HG02981 (cell line): ENCODE measurements around the gene ZNF142.

Experiments used
- ATAC-seq: cut with Tn5 transposase; IDR thresholded peaks from one replicate; pipeline ENCODE4 v1.9.1; 2021; ENCODE audit warnings: mild to moderate bottlenecking, moderate library complexity; ENCODE audit not compliant: unreplicated experiment

ZNF142 gene

DNA sequence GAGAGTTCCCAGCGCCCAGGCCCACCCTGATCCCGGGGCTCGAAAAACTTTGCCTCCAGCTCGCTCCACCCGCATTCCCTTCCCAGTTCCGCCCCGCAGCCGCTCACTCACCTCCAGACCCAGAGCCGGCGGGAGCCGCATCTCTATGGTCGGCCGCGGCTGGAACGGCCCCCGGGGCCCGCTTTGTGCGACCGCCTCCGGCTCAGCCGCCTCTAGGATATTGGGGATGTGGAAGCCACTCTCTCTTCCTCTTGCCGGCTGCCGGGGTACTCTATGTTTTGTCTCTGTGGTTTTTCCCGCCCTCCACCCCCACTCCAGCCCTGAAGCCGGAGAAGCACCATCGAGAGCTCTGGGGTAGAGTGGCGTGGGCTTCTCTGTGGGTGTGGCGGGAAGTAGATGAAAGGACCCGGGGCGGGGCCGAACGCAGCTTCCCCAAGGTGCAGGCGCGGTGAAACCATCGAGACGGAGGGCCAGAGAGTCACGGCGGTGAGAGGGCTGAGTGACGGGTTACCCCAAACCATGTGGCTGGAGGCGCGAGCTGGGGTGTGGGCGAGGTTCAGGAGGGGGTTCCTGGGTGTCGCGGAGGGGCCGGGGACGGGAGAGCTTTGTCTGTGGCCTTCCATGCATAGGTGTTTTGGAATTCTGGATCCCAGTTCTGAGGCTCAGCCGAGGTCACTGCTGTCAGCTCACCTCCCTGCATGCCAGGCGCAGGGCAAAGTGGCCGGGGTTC is at the start of gene ZNF142, which contains the start of gene BCS1L:
Gene ZNF142 (minus strand): TSS at position 366 of the 730 bp plus-strand sequence. CDS start 3,194 bp downstream, outside the sequence.
Gene BCS1L (plus strand): TSS at position 426 of the 730 bp plus-strand sequence. CDS start 1,305 bp downstream, outside the sequence.
- ATAC-seq, result peak; percentile 94

- peak; percentile 39 for ATAC-seq
Measured at GRCh38 chr2:218708086-218708485, 48.7 kb upstream of the ZNF142 start.

DNA sequence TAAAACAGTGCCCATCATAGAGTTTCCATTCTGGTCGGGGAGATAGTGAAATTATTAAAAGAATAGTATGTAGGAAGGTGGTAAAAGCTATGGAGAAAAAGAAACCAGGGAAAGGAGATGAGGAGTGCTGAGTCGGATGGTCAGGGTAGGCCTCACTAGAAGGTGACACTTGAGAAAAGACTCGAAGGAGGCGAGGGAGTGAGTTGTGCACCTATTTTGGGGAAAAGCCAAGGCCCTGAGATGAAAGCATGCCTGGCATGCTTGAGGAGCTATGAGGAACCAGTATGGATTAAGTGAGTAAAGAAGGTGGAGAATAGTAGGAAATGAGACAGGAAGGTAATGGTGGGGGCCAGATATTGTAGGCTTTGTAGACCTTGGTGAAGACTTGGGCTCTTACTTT is 43.9 kb upstream of the ZNF142 start:
- ATAC-seq, result no peak

DNA sequence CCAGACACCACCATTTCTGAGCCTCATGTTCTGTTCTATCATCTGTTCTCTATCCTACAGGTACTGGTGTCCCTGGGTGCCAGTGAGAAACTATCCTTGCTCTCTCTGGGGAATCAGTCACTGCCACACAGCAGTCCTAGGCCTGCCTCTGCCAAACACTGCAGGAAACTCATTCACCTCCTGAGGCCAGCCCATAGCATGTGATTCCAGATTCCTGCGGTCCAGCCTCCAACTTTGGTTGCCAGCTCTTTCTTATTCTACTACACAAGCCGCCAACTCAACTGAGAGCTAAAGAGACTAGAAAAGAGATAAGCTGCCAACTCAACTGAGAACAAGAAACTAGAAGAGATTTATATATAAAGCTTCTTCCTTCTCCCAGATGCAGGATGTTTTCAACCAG is 42.4 kb upstream of the ZNF142 start:
- no peak for ATAC-seq

DNA sequence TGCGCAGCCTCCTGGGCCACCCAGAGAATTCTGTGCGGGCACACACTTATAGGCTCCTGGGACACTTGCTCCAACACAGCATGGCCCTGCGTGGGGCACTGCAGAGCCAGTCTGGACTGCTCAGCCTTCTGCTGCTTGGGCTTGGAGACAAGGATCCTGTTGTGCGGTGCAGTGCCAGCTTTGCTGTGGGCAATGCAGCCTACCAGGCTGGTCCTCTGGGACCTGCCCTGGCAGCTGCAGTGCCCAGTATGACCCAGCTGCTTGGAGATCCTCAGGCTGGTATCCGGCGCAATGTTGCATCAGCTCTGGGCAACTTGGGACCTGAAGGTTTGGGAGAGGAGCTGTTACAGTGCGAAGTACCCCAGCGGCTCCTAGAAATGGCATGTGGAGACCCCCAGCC is 39.5 kb upstream of the ZNF142 start:
- no peak for ATAC-seq

- no peak for ATAC-seq
Measured at GRCh38 chr2:218694405-218695145, 35.2 kb upstream of the ZNF142 start.

GRCh38 chr2:218691234-218691633 is 31.8 kb upstream of the ZNF142 start:
- no peak for ATAC-seq

DNA sequence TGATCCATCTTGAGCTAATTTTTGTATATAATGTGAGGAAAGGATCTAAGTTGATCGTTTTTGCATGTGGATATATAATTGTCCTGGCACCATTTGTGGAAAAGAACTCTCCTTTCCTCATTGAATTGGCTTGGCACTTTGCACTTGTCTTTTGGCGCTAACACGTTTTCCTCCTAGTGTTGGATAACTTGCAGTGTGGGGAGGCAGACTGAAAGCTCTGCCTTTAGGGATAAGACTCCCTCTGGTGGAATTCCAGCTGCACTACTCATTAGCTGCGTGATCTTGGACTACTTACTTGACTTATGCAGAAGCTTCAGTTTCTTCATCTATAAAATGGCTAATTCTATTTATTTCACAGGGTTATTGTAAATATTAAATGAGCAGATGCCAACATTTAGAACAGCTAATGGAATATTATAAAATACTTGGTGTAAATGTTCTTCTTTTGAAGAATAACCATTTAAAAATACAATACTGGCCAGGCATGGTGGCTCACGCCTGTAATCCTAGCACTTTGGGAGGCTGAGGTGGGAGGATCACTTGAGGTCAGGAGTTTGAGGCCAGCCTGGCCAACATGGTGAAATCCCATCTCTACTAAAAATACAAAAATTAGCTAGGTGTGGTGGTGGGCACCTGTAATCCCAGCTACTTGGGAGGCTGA is 28.1 kb upstream of the ZNF142 start:
- ATAC-seq, result peak; percentile 60

- ATAC-seq, result no peak
Measured at GRCh38 chr2:218680061-218680460, 20.6 kb upstream of the ZNF142 start.

DNA sequence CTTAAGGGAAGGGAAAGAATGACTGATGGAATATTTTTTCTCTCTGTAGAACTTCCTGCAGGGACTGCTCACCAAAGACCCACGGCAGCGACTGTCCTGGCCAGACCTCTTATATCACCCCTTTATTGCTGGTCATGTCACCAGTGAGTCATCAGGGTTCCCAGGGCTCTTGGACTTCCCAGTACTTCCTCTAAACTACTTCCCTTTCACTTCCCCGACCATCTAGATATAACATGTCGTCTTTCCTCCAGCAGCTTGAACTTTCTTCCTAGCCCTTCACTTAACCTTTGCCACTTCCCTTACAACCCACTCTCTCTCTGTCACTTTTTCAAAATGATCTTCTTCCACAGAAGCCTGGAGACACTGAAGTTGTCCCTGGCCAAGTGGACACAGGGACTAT is 19.7 kb upstream of the ZNF142 start:
- no peak for ATAC-seq

GRCh38 chr2:218671654-218672566 is 12.5 kb upstream of the ZNF142 start, which contains the start of the genes RNF25 and STK36:
Gene RNF25 (minus strand): TSS chr2:218672002. CDS start chr2:218671970, 32 bp downstream.
Gene STK36 (plus strand): TSS chr2:218672086. CDS start chr2:218672830, 744 bp downstream.
- ATAC-seq, result peak; percentile 98

DNA sequence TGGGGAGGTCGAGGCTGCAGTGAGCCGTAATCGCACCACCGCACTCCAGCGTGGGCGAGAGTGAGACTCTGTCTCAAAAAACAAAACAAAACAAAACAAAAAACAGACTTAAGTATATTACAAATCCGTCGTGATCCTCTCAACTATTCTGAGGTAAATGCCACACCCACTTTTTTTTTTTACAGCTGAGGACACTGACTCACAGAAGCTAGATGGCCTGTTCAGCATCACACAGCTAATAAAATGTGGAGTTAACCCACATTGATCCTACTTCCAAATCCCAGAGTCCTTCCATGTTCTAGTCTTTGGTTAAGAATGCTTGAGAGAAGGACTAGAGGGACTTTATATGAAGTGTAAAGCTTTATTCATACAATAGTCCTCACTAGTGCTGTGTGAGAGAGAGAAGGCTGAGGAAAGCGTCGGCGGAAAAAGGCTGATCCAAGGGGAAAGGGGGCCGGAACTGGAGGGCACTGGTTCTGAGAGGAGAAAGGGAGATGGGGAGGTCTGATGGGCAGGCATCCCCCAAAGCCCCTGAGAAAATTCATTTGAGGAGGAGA is 11.8 kb upstream of the ZNF142 start:
- ATAC-seq, result no peak

DNA sequence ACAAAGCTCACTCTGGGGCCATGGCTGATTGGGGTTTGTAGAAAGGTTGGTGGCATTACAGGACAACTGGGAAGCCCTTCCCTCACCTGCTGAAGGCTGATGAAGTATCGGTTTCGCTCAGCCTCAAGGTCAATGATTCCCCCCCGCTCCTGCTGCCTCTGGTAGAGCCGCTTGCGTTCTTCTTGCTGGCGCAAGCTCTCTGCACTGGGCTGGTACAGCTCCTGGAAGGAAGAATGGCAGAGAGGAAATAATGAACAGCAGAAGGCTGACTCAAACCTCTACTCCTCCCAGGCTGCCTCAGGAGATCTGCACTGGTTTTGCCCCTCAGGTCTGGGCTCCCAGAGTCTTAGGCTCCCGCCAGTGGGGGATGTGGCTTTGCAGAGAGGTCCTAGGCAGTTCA is 5.2 kb upstream of the ZNF142 start:
- no peak for ATAC-seq

- no peak for ATAC-seq
Measured at GRCh38 chr2:218663901-218664300, 4.5 kb upstream of the ZNF142 start.

- ATAC-seq, result no peak
Measured at GRCh38 chr2:218662827-218663226, 3.4 kb upstream of the ZNF142 start.

GRCh38 chr2:218662377-218662776 is 3.0 kb upstream of the ZNF142 start:
- no peak for ATAC-seq

DNA sequence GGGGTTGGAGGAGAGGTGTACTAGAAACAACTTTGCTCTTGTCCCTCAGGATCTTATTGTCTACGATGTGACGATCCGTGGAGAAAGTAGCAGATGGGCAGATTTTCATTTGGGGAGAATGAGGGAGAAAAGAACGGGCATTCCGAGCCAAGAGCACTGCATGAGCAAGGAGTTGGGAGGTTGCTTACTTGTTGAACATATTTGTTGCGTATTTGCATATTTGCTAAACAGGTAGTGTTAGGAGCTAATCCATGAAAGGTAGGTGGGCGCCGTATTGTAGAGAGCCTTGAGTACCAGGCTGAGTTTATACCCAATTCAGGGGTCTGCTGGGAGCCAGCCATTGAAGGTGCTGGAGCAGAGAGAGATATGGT is 550 bp upstream of the ZNF142 start:
- ATAC-seq, result no peak

- ATAC-seq, result peak; percentile 46
Measured at GRCh38 chr2:218658671-218659257, 659 bp downstream of the ZNF142 start.

DNA sequence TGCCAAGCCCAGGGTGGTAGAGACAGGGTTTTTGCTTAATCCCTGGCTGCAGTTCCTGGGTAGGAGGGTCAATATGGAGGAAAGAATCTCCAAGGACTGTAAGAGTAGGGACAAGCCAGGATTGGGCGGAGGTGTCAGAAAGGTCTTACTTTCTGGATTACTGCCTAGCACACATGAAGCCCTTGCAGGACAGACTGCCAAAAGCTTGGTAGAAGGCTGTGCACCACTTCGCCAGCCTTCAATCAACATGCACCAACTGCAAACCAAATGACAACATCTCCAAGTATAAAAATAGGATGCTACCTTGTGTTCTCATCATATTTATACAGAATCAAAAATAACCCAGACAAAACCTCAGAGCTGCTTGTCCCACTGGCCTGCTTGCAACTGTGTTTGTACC is 3.7 kb downstream of the ZNF142 start:
- no peak for ATAC-seq

DNA sequence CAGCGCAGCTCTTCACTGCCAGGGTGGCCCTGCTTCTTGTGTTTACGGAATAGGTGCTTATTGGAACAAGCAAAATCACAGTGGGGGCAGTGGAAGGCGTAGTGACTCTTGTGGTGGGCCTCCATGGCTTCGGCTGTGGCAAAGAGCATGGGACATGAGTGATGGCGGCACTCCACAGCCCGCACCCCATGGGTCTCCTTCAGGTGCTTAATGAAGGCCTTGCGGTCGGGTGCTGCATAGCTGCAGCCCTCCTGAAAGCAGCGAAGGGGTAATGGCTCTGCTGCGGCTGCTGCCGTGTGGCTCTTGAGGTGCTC is 10.7 kb downstream of the ZNF142 start:
- no peak for ATAC-seq
